Mammary epithelial cell (primary cell): Measurements from ENCODE around the gene TTC16.

ENCODE experiments used
- CTCF ChIP-seq, 2 donors: IDR thresholded peaks in 1 of 2; conservative IDR thresholded peaks in 1 of 2; 2 replicates each; pipeline ENCODE4 v1.5.1; 2011 to 2012; ENCODE audit warnings: inconsistent platforms in 2 of 2, low read length in 2 of 2, mild to moderate bottlenecking in 2 of 2, control low read depth in 1 of 2, low read depth in 1 of 2; ENCODE audit not compliant: insufficient read depth in 1 of 2; ENCODE audit errors: extremely low read depth in 1 of 2
- EZH2 ChIP-seq: IDR thresholded peaks from 2 replicates; pipeline ENCODE4 v1.6.1; 2012; ENCODE audit warnings: low read length, inconsistent platforms, borderline replicate concordance

DNA sequence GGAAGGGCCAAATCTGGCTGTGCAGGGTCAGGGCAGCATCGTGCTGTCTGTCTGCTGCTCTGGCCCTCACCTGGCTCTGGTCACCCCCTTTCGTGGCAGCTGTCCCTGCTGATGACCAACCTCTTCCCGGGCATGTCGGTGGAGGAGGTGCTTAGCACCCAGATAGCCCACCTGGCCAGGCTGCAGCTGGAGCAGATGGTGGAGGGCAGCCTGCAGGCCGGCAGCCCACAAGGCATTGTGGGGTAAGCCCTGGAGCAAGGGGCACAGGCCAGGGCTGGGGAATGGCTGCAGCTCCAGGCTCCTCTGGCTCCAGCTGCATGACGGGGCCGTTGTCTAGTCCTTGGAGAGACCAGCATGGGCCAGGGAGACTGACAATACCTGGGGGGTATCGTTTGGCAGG is 11.0 kb downstream of the TTC16 start:
- TF ChIP-seq CTCF (conservative IDR thresholded peaks at IDR 0.05 in 1 of 2, IDR thresholded peaks at IDR 0.05 in 1 of 2; ENCODE audit: extremely low read depth in 1 of 2, insufficient read depth in 1 of 2, low read depth in 1 of 2, low read length in 2 of 2) (no peak), EZH2 (no peak)
